ENCODE measurements around the gene APOBEC4. TPM values are rescaled to one million over a fixed set of nuclear protein-coding genes. Genes with fewer than 3 reads are reported as not detected.

The APOBEC4 gene
- total RNA-seq, 1 experiment from 2014 or later, result not detected

DNA sequence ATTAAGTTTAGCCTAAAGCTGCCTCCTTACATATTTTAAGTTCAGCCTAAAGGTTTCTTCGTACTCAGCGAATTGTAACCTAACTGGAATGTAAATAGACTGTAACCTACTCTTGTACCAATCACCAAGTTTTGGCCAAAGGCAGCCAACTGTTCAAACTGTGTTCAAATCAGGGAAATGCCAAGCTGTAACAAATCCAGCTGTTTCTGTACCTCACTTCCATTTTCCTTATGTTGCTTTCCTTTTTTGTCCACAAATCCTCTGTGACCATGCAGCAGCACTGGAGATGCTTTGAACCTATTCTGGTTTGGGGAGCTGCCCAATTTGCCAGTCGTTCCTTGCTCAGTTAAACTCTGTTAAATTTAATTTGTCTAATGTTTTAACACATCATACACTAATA lies 3.2 kb upstream of the APOBEC4 start:
- intact Hi-C loops (cut with micrococcal nuclease; ENCODE audit: unreplicated experiment), result no loop called here
- no peak for ATAC-seq

GRCh38 chr1:183655562-183656075 lies 2.5 kb upstream of the APOBEC4 start:
- CTCF ChIA-PET, result interaction anchor here (1.9 to 2.3 kb wide), 2 partner anchors 29 to 260 kb away, joined by 12 to 27 read pairs; no protein-coding TSS in a partner anchor
- no TSS peak for BruUV-seq (replicated peaks)
- no peaks in the 10 kb centered on the region for H3K27me3 ChIP-seq (ENCODE audit: control insufficient read depth, insufficient read depth, low read length)
- H3K4me3 ChIP-seq (ENCODE audit: low read depth in 2 of 2, low read length in 2 of 2), result no peak overlapping the region
- no peaks in the 10 kb centered on the region for H3K4me1 ChIP-seq (ENCODE audit: control insufficient read depth, insufficient read depth, low read length)
- intact Hi-C loops (cut with micrococcal nuclease; ENCODE audit: unreplicated experiment), result loop anchor here (1.0 kb wide), 2 partner anchors 30 to 261 kb away; no protein-coding TSS in a partner anchor
- H3K36me3 ChIP-seq (ENCODE audit: control insufficient read depth, insufficient read depth, low read length), result no peaks in the 10 kb centered on the region
- no peaks in the 10 kb centered on the region for H3K9me3 ChIP-seq (ENCODE audit: control insufficient read depth, insufficient read depth, low read depth, low read length)
- in situ Hi-C loops (cut with HindIII; ENCODE audit: low pct_unique_long_range_greater_than_20kb, low sequenced_read_pairs), result no loop called here
- DNase-seq (ENCODE audit: low read depth, low spot score) (peak; percentile 60), ATAC-seq (peak; percentile 95)
- no peak overlapping the region for H3K27ac ChIP-seq (ENCODE audit: low read length)
- TF ChIP-seq CTCF (IDR thresholded peaks at IDR 0.05) (peak; percentile 88), SIN3A (IDR thresholded peaks at IDR 0.05; ENCODE audit: borderline replicate concordance, insufficient read depth, low read depth, low read length) (no peak)
- POLR2A ChIA-PET, result no interaction called here

More for the DNA sequence above, 3.2 kb upstream of the APOBEC4 start:
- POLR2A ChIA-PET, result no interaction called here
- in situ Hi-C loops (cut with HindIII; ENCODE audit: low pct_unique_long_range_greater_than_20kb, low sequenced_read_pairs), result no loop called here
- H3K4me1 ChIP-seq (ENCODE audit: control insufficient read depth, insufficient read depth, low read length), result no peaks in the 10 kb centered on the region
- H3K27ac ChIP-seq (ENCODE audit: low read length), result no peak overlapping the region
- no peaks in the 10 kb centered on the region for H3K36me3 ChIP-seq (ENCODE audit: control insufficient read depth, insufficient read depth, low read length)
- BruUV-seq (replicated peaks), result no TSS peak
- no peaks in the 10 kb centered on the region for H3K27me3 ChIP-seq (ENCODE audit: control insufficient read depth, insufficient read depth, low read length)
- no peaks in the 10 kb centered on the region for H3K9me3 ChIP-seq (ENCODE audit: control insufficient read depth, insufficient read depth, low read depth, low read length)
- CTCF ChIA-PET, result interaction anchor here (1.9 to 2.3 kb wide), 2 partner anchors 29 to 259 kb away, joined by 12 to 27 read pairs; no protein-coding TSS in a partner anchor
- TF ChIP-seq CTCF (IDR thresholded peaks at IDR 0.05), result no peak
- TF ChIP-seq TCF7L2 (IDR thresholded peaks at IDR 0.05; ENCODE audit: low read depth, low read length), result no peak
- TF ChIP-seq POLR2AphosphoS5 (IDR thresholded peaks at IDR 0.05; ENCODE audit: low read depth, low read length), result no peak
- no peak overlapping the region for H3K4me3 ChIP-seq (ENCODE audit: low read depth in 2 of 2, low read length in 2 of 2)
- DNase-seq (ENCODE audit: low read depth, low spot score), result no peak

DNA sequence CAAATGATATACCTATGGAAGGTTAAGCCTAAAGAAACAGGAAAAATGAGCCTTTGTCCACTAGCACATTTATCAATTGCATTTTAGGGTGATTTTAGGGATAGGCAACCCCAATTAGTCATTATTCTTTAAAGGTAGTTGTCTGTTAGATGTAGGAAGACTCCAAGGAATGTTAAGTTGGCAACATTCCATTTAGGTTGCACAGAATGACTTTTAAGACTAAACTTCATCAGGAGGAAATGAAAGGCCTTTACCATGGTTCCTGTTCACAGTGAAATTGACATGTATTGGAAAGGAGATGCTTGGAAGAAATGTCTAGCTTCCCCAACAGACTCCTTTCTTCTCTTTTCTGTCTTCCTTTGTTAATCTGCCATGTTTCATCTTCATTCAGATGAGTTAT lies 1.6 kb upstream of the APOBEC4 start:
- BruUV-seq (replicated peaks), result no TSS peak
- intact Hi-C loops (cut with micrococcal nuclease; ENCODE audit: unreplicated experiment), result loop anchor here (1.0 kb wide), 2 partner anchors 31 to 262 kb away; no protein-coding TSS in a partner anchor

More for the DNA sequence above, 1.6 kb upstream of the APOBEC4 start:
- ChIA-PET CTCF (interaction anchor here (2.3 kb wide), 1 partner anchor 30 kb away, joined by 12 read pairs; no protein-coding TSS in a partner anchor), POLR2A (no interaction called here)
- no peak for DNase-seq (ENCODE audit: low read depth, low spot score)
- TF ChIP-seq, protein P1, sequence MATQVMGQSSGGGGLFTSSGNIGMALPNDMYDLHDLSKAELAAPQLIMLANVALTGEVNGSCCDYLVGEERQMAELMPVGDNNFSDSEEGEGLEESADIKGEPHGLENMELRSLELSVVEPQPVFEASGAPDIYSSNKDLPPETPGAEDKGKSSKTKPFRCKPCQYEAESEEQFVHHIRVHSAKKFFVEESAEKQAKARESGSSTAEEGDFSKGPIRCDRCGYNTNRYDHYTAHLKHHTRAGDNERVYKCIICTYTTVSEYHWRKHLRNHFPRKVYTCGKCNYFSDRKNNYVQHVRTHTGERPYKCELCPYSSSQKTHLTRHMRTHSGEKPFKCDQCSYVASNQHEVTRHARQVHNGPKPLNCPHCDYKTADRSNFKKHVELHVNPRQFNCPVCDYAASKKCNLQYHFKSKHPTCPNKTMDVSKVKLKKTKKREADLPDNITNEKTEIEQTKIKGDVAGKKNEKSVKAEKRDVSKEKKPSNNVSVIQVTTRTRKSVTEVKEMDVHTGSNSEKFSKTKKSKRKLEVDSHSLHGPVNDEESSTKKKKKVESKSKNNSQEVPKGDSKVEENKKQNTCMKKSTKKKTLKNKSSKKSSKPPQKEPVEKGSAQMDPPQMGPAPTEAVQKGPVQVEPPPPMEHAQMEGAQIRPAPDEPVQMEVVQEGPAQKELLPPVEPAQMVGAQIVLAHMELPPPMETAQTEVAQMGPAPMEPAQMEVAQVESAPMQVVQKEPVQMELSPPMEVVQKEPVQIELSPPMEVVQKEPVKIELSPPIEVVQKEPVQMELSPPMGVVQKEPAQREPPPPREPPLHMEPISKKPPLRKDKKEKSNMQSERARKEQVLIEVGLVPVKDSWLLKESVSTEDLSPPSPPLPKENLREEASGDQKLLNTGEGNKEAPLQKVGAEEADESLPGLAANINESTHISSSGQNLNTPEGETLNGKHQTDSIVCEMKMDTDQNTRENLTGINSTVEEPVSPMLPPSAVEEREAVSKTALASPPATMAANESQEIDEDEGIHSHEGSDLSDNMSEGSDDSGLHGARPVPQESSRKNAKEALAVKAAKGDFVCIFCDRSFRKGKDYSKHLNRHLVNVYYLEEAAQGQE (IDR thresholded peaks at IDR 0.05; ENCODE audit: insufficient read depth in 1 of 2, low read depth in 2 of 2, low read length in 1 of 2), result no peak
- in situ Hi-C loops (cut with HindIII; ENCODE audit: low pct_unique_long_range_greater_than_20kb, low sequenced_read_pairs), result no loop called here
- no peak overlapping the region for H3K4me3 ChIP-seq (ENCODE audit: low read depth in 2 of 2, low read length in 2 of 2)
- no peak for ATAC-seq
- H3K27ac ChIP-seq (ENCODE audit: low read length), result no peak overlapping the region
- H3K9me3 ChIP-seq (ENCODE audit: control insufficient read depth, insufficient read depth, low read depth, low read length), result no peaks in the 10 kb centered on the region
- H3K36me3 ChIP-seq (ENCODE audit: control insufficient read depth, insufficient read depth, low read length), result no peaks in the 10 kb centered on the region
- H3K4me1 ChIP-seq (ENCODE audit: control insufficient read depth, insufficient read depth, low read length), result no peaks in the 10 kb centered on the region
- no peaks in the 10 kb centered on the region for H3K27me3 ChIP-seq (ENCODE audit: control insufficient read depth, insufficient read depth, low read length)

All from Panc1 (cell line).